HK-2 (cell line): ENCODE data around the gene CEP83.
"Not testable (repeated sequence)": the region's sequence is repeated elsewhere in the genome, so short reads cannot be mapped to it uniquely, and the experiment has no call there.

Source experiments
- DNase-seq: peaks from one replicate; pipeline ENCODE4 v3.0.0-alpha.2; 2018; ENCODE audit not compliant: unreplicated experiment

The CEP83 gene

DNA sequence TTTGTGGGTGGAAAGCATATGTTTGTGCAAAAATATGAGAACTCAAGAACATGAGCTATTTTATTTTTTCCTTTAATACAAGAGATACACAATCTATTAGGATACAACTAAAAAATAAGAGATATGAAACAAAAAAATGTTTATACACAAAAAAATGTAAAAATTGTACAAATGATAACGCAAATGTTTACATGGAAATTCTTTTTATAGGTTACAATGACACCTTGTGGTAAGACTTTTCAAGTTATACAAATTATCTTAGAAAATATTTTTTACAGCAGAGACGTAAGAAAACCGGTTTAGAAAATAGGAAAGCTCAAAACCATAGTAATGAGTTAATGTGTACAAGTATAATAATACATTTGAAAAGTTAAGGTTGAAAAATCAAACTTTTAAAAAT lies 25.5 kb downstream of the CEP83 start:
- DNase-seq, result no peak

GRCh38 chr12:94433744-94434143 lies 25.9 kb downstream of the CEP83 start:
- DNase-seq, result no peak

GRCh38 chr12:94430304-94430703 lies 29.4 kb downstream of the CEP83 start:
- DNase-seq, result no peak

GRCh38 chr12:94429633-94430032 lies 30.0 kb downstream of the CEP83 start:
- no peak for DNase-seq

DNA sequence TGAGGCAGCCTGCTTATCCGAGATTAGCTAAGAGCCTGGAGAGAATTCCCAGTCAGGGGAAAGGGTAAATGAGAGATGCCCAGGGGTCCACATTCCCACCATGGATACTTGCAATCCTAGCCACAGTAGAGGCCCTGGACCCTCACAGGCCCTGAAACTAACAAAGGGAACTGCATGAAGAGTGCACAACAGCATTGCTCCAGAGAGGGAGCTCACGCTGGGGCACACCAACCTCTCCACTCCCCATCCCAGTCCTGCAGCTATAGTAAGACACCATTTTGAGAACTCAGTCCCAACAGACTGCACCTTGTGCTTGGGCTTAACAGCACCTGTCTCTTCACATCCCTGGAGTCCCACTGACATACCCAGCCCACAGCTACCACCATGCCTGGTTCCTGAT lies 30.5 kb downstream of the CEP83 start:
- no peak for DNase-seq

DNA sequence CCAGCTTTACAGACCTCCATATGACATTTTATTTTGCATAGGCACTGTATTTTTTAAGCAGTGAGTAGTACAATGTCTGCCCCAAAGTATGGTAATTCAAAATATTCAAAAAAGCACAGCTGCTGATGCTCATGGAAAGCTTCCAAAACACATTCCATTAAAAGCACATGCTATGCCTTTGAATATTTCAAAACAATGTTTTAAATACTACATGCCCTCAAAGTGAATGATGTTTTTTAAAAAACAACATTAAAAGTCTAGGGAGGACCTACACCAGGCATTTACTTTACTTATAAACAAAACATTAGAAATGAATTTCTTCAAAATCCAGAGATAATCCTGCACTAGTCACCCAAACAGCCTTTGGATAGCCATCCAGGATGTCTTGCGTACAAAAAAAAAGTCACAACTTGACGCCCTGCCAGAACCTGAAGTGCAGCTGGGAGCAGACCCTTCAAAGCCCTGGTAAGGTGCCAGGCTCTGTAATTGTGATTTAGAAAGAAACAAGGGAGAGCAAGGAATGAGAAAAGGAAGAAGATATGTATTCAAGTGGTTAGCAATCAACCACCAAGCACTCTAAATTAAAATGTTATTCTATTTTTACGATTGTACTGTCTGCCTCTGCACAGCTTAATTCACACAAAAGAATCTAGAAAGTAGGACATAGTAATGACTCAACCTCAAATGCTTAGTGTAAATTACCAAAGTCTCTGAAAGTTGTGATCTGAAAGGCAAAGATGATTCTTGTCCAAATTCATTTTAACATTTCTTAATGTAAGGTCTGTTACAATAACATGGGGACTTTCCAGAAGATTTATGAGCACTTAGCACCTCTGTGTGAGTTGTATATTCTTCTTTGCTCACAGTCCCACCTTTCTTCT lies 31.9 kb downstream of the CEP83 start:
- no peak for DNase-seq

DNA sequence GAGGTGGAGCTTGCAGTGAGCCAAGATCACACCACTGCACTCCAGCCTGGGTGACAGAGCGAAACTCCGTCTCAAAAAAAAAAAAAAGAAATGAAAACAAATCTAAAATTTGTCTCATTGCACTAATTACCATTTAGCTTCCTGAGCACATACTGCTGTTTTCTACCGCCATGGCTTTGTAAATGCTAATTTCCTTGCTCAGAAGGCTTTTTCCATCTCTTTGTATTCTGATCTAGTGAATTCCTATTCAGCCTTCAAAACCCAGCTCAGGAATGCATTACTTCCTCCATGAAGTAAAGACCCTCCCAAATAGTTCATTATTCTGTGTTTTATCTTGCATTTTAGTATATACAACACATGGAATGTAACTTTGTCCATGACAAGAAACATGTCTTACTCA lies 33.6 kb downstream of the CEP83 start:
- DNase-seq, result no peak

- not testable (repeated sequence) for DNase-seq
Measured at GRCh38 chr12:94424830-94425229, 34.8 kb downstream of the CEP83 start.

DNA sequence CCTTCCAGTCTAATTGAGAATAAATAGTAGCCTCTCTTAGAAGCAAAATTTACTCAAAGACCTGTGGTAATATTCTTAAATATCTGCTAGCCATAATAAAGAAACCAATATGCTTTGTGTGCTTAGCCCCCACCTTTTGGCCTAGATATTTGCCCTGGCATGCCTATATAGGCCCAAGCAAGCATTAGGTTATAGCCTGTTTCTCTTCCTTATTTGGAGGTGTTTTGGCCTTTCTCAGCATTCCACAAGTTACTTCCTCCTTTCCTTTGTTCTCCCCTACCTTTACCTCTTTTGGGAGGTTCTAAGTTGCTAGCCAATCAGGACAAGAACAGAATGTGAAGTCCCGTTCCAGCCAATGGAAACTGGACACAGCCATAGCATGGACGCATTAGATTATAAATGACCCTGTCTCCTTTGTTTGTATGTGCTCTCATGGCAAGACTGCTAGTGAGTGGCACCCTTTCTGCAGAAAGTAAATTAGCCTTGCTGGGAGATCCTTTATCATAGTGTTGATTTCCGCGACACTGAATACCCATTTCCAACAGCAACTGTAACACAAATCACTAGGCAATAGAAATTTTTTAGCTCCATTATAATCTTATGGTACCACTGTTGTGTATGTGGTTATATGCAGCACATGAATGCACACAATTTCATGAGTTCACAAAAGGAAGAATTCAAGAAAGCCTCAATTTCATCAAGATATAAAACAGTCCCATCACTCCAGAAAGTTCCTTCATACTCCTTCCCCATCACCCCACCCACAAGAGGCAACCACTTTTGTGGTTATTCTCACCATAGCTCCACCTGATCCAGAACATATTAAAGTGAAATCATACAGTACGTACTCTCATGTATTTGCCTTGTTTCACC lies 37.6 kb downstream of the CEP83 start:
- DNase-seq, result no peak

- no peak for DNase-seq
Measured at GRCh38 chr12:94418517-94418916, 41.1 kb downstream of the CEP83 start.

DNA sequence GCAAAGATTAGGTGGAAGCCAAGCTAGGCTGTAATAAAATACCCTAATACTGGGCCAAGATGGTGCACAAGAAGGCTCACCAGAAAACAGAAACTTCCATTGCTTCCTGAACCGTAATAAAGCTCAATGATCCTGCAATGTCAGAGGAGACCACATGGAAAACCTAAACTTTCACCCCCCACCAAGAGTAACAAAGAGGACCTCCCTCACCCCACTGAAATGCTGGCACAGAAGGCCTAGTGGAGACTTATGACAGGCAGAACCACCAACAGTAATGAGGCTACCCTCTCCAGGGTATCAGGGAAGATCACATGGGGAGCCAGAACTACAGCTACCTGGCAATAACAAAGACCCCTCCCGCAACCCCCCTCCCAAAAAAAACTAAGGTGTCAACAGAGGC lies 43.1 kb downstream of the CEP83 start:
- DNase-seq, result no peak

DNA sequence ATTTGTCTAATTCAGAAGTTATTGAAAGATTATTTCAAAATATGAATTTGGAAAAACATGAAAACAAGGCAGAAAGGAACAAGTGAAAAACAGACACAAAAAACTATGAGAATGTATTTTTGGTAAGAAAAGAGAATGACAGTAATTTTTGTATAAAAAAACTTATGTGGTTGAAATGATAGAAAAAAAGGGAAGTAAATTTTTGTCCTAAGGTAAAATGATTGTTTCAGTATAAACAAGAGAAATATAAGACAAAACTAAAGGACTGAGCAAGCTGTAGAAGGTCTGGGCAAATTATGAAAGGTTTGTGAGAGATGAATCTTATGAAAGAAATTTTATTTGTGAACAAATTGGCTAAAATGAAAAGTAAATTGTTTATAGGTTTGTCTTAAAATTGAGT lies 44.6 kb downstream of the CEP83 start:
- DNase-seq, result no peak

- no peak for DNase-seq
Measured at GRCh38 chr12:94405413-94406116, 54.1 kb downstream of the CEP83 start.

- no peak for DNase-seq
Measured at GRCh38 chr12:94404854-94405253, 54.8 kb downstream of the CEP83 start.

DNA sequence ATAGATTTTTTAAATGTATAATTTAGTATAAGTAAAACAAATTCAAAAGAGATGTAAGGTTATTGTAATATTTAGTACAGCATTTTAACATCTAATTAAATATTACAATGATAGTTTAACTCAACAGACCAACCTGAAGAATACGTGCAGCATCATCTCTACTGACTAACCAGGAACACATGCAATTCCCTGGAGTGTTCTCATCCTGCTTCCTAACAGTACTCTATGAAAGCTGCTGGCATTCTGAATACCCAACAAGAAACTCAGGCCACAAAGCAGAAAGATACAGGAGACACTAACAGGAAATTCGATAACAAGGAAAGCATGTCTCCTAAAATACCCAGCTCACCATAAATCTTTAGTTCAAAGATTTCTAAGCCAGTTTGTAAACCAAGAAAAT lies 58.3 kb downstream of the CEP83 start:
- DNase-seq, result no peak

GRCh38 chr12:94398685-94399084 lies 61.0 kb downstream of the CEP83 start:
- DNase-seq, result not testable (repeated sequence)

DNA sequence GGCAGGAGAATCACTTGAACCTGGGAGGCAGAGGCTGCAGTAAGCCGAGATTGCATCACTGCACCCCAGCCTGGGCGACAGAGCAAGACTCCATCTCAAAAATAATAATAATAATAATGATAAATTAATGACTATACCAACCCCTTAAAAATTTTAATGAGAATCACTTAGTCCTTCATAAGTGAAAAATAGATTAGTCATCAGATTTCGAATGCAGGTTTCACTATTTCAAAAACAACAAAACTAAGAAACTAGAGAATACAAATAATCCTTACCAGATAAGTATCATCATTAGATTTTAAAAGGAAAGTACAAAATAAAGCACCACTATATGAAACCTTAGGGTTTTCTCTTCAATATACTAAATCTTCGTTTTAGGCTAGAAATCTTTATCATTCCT lies 62.3 kb downstream of the CEP83 start:
- no peak for DNase-seq

DNA sequence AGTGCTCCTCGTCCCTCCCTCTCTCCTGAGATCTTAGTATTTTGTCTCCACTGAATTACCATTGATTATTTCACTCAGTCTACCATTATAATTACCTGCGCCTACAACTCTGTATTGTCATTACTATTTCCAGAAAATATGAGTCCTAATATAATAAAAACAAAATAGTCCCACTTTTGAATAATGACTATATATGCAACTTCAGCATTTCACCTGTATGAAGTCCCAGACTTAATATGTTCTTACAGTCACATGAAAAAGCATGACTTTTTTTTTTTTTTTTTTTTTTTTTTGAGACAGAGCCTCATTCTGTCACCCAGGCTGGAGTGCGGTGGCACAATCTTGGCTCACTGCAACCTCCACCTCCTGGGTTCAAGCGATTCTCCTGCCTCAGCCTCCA lies 63.7 kb downstream of the CEP83 start:
- not testable (repeated sequence) for DNase-seq

DNA sequence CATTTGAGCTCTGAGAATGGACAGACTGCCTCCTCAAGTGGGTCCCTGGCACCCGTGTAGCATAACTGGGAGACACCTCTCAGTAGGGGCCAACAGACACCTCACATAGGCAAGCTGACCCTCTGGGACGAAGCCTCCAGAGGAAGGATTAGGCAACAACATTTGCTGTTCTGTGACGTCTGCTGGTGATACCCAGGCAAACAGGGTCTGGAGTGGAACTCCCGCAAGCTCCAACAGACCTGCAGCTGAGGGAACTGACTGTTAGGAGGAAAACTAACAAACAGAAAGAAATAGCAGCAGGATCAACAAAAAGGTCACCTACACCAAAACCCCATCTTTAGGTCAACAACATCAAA lies 69.6 kb downstream of the CEP83 start:
- DNase-seq, result no peak

DNA sequence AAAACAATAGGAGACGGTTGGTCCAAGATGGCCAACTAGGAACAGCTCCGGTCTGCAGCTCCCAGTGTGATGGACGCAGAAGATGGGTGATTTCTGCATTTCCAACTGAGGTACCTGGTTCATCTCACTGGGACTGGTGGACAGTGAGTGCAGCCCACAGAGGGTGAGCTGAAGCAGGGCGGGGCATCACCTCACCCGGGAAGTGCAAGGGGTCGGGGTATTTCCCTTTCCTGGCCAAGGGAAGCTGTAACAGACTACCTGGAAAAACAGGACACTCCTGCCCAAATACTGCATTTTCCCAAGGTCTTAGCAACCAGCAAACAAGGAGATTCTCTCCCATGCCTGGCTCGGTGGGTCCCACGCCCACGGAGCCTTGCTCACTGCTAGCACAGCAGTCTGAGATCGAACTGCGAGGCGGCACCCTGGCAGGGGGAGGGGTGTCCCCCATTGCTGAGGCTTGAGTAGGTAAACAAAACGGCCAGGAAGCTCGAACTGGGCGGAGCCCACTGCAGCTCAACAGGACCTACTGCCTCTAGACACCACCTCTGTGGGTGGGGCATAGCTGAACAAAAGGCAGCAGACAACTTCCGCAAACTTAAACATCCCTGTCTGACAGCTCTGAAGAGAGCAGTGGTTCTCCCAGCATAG lies 70.1 kb downstream of the CEP83 start:
- not testable (repeated sequence) for DNase-seq

GRCh38 chr12:94386422-94386821 lies 73.2 kb downstream of the CEP83 start:
- DNase-seq, result no peak

DNA sequence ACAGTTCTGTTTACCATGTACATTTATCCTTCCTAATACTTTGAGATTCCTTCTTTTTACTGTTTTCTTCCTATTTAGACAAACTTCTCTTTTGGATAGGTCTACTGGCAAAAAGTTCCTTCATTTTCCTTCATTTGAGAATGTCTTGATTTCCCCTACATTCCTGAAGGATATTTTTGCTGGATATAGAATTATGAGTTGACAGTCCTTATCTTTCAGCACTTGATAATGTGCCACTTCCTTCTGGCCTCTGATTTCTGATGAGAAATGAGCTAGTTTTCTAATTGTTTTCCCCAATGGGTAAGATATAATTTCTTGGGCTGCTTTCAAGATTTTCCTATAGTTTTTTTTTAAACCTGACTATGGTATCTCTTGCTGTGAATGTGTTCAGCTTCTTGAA lies 75.6 kb downstream of the CEP83 start:
- no peak for DNase-seq
